ENCODE results near the gene SLAMF7.

Gene SLAMF7

DNA sequence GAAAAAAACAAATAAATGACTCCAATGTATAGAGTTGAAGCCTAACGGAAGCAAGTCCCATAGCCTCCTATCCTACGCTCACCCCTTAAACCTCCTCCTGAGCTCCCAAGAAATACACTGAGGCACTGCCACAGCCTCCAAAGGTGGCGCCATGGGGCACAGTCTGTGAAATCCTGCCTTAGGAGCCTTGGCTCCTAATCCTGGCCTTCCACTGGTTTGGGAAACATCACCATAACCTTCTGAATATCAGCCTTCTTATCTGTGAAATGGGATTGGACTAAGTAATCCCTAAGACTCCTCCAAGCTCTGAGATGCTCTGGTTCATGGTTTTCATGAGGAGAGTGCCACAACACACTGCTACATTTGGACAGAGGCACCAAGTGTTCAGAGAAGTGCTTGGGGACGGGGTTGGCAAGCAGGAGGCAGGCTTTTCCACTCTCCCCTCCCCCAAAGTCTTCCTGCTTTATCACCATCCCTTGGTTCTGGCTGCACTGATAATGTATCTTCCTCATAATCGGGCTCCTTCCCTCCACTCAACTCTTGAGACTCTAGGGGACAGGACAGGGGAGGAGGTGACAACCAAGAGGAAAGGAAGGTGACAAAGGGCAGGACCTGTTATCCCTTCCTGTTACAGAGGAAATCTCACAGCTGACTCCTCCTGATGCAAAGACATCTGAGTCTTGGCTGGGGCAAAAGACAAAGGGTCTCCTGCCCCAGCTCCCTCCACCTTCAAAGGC lies 2.7 kb downstream of the SLAMF7 start:
- DNase-seq (ENCODE audit: low spot score) (no peak), ATAC-seq (ENCODE audit: low read depth) (no peak)
- no peaks in the 10 kb centered on the region for H3K27me3 ChIP-seq (ENCODE audit: insufficient read depth, poor library complexity, severe bottlenecking)
- no peaks in the 10 kb centered on the region for H3K4me1 ChIP-seq (ENCODE audit: insufficient read depth, poor library complexity, severe bottlenecking)
- no peak overlapping the region for H3K4me3 ChIP-seq (ENCODE audit: severe bottlenecking)
- no peaks in the 10 kb centered on the region for H3K36me3 ChIP-seq (ENCODE audit: low read depth)
- H3K27ac ChIP-seq (ENCODE audit: poor library complexity, severe bottlenecking), result no peak overlapping the region
- H3K9me3 ChIP-seq (ENCODE audit: severe bottlenecking), result no peaks in the 10 kb centered on the region
- TF ChIP-seq, protein P1, sequence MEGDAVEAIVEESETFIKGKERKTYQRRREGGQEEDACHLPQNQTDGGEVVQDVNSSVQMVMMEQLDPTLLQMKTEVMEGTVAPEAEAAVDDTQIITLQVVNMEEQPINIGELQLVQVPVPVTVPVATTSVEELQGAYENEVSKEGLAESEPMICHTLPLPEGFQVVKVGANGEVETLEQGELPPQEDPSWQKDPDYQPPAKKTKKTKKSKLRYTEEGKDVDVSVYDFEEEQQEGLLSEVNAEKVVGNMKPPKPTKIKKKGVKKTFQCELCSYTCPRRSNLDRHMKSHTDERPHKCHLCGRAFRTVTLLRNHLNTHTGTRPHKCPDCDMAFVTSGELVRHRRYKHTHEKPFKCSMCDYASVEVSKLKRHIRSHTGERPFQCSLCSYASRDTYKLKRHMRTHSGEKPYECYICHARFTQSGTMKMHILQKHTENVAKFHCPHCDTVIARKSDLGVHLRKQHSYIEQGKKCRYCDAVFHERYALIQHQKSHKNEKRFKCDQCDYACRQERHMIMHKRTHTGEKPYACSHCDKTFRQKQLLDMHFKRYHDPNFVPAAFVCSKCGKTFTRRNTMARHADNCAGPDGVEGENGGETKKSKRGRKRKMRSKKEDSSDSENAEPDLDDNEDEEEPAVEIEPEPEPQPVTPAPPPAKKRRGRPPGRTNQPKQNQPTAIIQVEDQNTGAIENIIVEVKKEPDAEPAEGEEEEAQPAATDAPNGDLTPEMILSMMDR (IDR thresholded peaks at IDR 0.05; ENCODE audit: poor library complexity, severe bottlenecking), result no peak

DNA sequence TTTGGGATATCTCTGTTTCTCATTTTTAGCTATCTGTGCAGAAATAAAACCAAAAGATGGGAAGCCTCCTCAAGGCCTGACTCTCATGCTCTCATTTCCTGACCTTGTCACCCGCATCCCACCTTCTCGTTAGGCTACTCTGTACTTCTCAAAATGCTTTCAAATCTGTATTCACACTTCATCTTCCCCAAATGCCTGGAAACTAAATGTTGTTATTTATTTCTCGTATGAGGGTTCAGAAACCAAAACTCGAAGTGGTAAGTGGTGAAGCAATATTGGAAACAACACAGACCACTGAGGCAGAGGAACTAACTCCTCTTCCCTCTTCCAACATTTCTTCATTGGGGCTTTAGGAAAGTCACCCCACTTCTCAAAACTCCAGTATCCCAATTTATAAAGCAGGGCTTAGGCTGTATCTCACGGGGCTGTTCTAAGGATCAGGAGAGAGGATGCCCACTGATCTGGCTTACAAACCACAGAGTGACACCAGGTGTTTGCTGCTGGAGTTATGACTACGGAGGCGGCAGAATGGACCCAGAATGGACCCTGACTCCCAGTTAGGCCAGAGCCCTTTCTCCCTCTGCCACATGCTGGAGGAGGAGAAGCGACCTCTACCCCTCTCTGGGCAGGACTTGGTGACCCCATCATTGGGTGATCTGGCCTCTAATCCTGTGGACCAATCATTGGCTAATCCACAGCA lies 3.5 kb downstream of the SLAMF7 start:
- TF ChIP-seq, protein P1 (IDR thresholded peaks at IDR 0.05; ENCODE audit: poor library complexity, severe bottlenecking), result no peak
- no peak for ATAC-seq (ENCODE audit: low read depth)
- Histone ChIP-seq H3K36me3 (ENCODE audit: low read depth) (no peaks in the 10 kb centered on the region), H3K4me1 (ENCODE audit: insufficient read depth, poor library complexity, severe bottlenecking) (no peaks in the 10 kb centered on the region), H3K9me3 (ENCODE audit: severe bottlenecking) (no peaks in the 10 kb centered on the region), H3K4me3 (ENCODE audit: severe bottlenecking) (no peak overlapping the region), H3K27ac (ENCODE audit: poor library complexity, severe bottlenecking) (no peak overlapping the region), H3K27me3 (ENCODE audit: insufficient read depth, poor library complexity, severe bottlenecking) (no peaks in the 10 kb centered on the region)
- DNase-seq (ENCODE audit: low spot score), result no peak

DNA sequence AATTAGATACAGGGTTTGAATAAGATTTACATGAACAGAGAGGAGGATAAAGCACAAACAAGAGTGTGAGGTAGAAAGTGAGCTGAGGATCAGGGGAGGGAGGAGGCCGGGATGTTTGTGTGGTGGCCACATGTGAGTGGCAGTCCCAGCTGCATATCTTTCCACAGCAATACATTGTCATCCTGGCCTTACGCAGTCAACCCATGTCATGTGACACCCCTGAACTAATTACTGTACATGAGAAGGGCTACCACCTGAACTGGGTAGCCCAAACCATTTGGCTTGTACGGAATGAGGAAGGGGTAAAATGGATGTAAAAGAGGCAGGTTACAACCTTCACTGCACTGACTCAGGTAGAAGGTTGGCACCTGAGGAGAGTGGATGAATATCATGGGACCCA lies 4.2 kb downstream of the SLAMF7 start:
- no peak for ATAC-seq (ENCODE audit: low read depth)
- no peaks in the 10 kb centered on the region for H3K27me3 ChIP-seq (ENCODE audit: insufficient read depth, poor library complexity, severe bottlenecking)
- no peaks in the 10 kb centered on the region for H3K9me3 ChIP-seq (ENCODE audit: severe bottlenecking)
- TF ChIP-seq, protein P1 (IDR thresholded peaks at IDR 0.05; ENCODE audit: poor library complexity, severe bottlenecking), result no peak
- no peak overlapping the region for H3K27ac ChIP-seq (ENCODE audit: poor library complexity, severe bottlenecking)
- H3K4me3 ChIP-seq (ENCODE audit: severe bottlenecking), result no peak overlapping the region
- DNase-seq (ENCODE audit: low spot score), result no peak
- no peaks in the 10 kb centered on the region for H3K36me3 ChIP-seq (ENCODE audit: low read depth)
- H3K4me1 ChIP-seq (ENCODE audit: insufficient read depth, poor library complexity, severe bottlenecking), result no peaks in the 10 kb centered on the region

- Histone ChIP-seq H3K27me3 (ENCODE audit: insufficient read depth, poor library complexity, severe bottlenecking) (no peaks in the 10 kb centered on the region), H3K36me3 (ENCODE audit: low read depth) (no peaks in the 10 kb centered on the region), H3K4me1 (ENCODE audit: insufficient read depth, poor library complexity, severe bottlenecking) (peaks cover 7% of the 10 kb centered on the region), H3K27ac (ENCODE audit: poor library complexity, severe bottlenecking) (no peak overlapping the region), H3K4me3 (ENCODE audit: severe bottlenecking) (no peak overlapping the region), H3K9me3 (ENCODE audit: severe bottlenecking) (no peaks in the 10 kb centered on the region)
- DNase-seq (ENCODE audit: low spot score) (no peak), ATAC-seq (ENCODE audit: low read depth) (no peak)
- TF ChIP-seq, protein P1 (IDR thresholded peaks at IDR 0.05; ENCODE audit: poor library complexity, severe bottlenecking), result no peak
Measured at GRCh38 chr1:160744199-160744851, 5.3 kb downstream of the SLAMF7 start.

Data from RWPE2 (cell line).